CD14-positive monocyte (primary cell): ENCODE results near the gene SLC32A1. TPM values are rescaled to one million over a fixed set of nuclear protein-coding genes. Genes with fewer than 3 reads are reported as not detected.

ENCODE experiments used
- DNase-seq, 3 donors: peaks; one replicate each; pipeline ENCODE4 v3.0.0-alpha.2; 2011 to 2022
- H2AFZ ChIP-seq: 2 replicates; pipeline ENCODE4 v1.6.0; 2012; ENCODE audit warnings: mild to moderate bottlenecking, low read depth, low read length, inconsistent platforms; ENCODE audit not compliant: insufficient read depth, poor library complexity, severe bottlenecking
- H3K27ac ChIP-seq, 2 donors: 1 replicate in 1 of 2; 2 replicates in 1 of 2; pipeline ENCODE4 v1.5.1; 2012 to 2013; ENCODE audit warnings: low read length in 2 of 2, control low read depth in 1 of 2, inconsistent platforms in 1 of 2, low read depth in 1 of 2, mild to moderate bottlenecking in 1 of 2
- H3K27me3 ChIP-seq, 2 donors: one replicate each; pipeline versions ENCODE4 v1.6.0 to v1.6.1; 2011 to 2013; ENCODE audit warnings: low read length in 2 of 2; ENCODE audit not compliant: control insufficient read depth in 2 of 2, insufficient read depth in 2 of 2
- H3K36me3 ChIP-seq, 2 donors: replicated peaks in 1 of 2; 1 replicate in 1 of 2; 2 replicates in 1 of 2; pipeline versions ENCODE4 v1.5.1 to v1.6.1; 2012 to 2013; ENCODE audit warnings: low read length in 2 of 2, control low read depth in 1 of 2, inconsistent platforms in 1 of 2, mild to moderate bottlenecking in 1 of 2; ENCODE audit not compliant: insufficient read depth in 2 of 2, control insufficient read depth in 1 of 2
- H3K4me1 ChIP-seq, 2 donors: 1 replicate in 1 of 2; 2 replicates in 1 of 2; pipeline versions ENCODE4 v1.5.1 to v1.6.1; 2012 to 2013; ENCODE audit warnings: low read length in 2 of 2, control low read depth in 1 of 2, inconsistent platforms in 1 of 2, mild to moderate bottlenecking in 1 of 2, moderate library complexity in 1 of 2; ENCODE audit not compliant: insufficient read depth in 2 of 2, control insufficient read depth in 1 of 2
- H3K4me2 ChIP-seq: replicated peaks from 2 replicates; pipeline ENCODE3; 2012; ENCODE audit warnings: low read length, moderate library complexity, mild to moderate bottlenecking; ENCODE audit not compliant: poor library complexity, severe bottlenecking; ENCODE audit errors: extremely low read depth
- H3K4me3 ChIP-seq, 3 experiments: fragments of 200-600 bp in 1 of 3; sonication (generic) in 1 of 3; replicated peaks in 1 of 3; 1 replicate in 2 of 3; 2 replicates in 1 of 3; pipeline ENCODE4 v1.5.1; 2011 to 2013; ENCODE audit warnings: low read length in 3 of 3, mild to moderate bottlenecking in 3 of 3, control low read depth in 2 of 3, low read depth in 2 of 3, inconsistent platforms in 1 of 3, moderate library complexity in 1 of 3
- H3K79me2 ChIP-seq: 2 replicates; pipeline ENCODE4 v1.6.0; 2012; ENCODE audit warnings: mild to moderate bottlenecking, control low read depth, inconsistent platforms, low read length, moderate library complexity; ENCODE audit not compliant: insufficient read depth
- H3K9ac ChIP-seq: 2 replicates; pipeline ENCODE4 v1.6.0; 2017; ENCODE audit warnings: low read length, mild to moderate bottlenecking; ENCODE audit not compliant: insufficient read depth, poor library complexity, severe bottlenecking
- H3K9me3 ChIP-seq, 2 donors: replicated peaks in 1 of 2; 1 replicate in 1 of 2; 2 replicates in 1 of 2; pipeline versions ENCODE4 v1.5.1 to v1.6.1; 2012 to 2013; ENCODE audit warnings: low read length in 2 of 2, control low read depth in 1 of 2; ENCODE audit not compliant: control insufficient read depth in 1 of 2, insufficient read depth in 1 of 2
- H4K20me1 ChIP-seq: 2 replicates; pipeline ENCODE4 v1.6.0; 2012; ENCODE audit warnings: mild to moderate bottlenecking, low read length, control low read depth, moderate library complexity; ENCODE audit not compliant: insufficient read depth
- H3K27ac Mint-ChIP-seq, 7 donors: one replicate each; pipeline ENCODE4 v1.8.0; 2020; ENCODE audit warnings: mild to moderate bottlenecking in 7 of 7, mixed read lengths in 7 of 7, moderate library complexity in 6 of 7, inconsistent platforms in 2 of 7
- H3K27me3 Mint-ChIP-seq, 3 donors: one replicate each; pipeline ENCODE4 v1.8.0; 2021 to 2022; ENCODE audit warnings: low read depth in 3 of 3, mild to moderate bottlenecking in 3 of 3, mixed read lengths in 3 of 3, moderate library complexity in 3 of 3, inconsistent platforms in 1 of 3
- H3K36me3 Mint-ChIP-seq, 2 donors: one replicate each; pipeline ENCODE4 v1.8.0; 2020; ENCODE audit warnings: mixed read lengths in 2 of 2, inconsistent platforms in 1 of 2, mild to moderate bottlenecking in 1 of 2
- H3K4me1 Mint-ChIP-seq: one replicate; pipeline ENCODE4 v1.8.0; 2020; ENCODE audit warnings: mild to moderate bottlenecking, mixed read lengths
- H3K4me3 Mint-ChIP-seq, 2 donors: one replicate each; pipeline ENCODE4 v1.8.0; 2020; ENCODE audit warnings: mild to moderate bottlenecking in 2 of 2, mixed read lengths in 2 of 2, moderate library complexity in 1 of 2
- H3K9me3 Mint-ChIP-seq, 7 donors: one replicate each; pipeline ENCODE4 v1.8.0; 2020 to 2022; ENCODE audit warnings: mixed read lengths in 7 of 7, mild to moderate bottlenecking in 6 of 7, moderate library complexity in 6 of 7, inconsistent platforms in 2 of 7
- WGBS: methylation state at CpG from one replicate; pipeline ENCODE4 v1.1.5; 2013; ENCODE audit warnings: missing lambda C conversion rate; ENCODE audit not compliant: insufficient coverage; 5-methylcytosine and 5-hydroxymethylcytosine counted together
- intact Hi-C, 2 donors: fragments of 100-400 bp; cut with micrococcal nuclease; formaldehyde crosslinking; loops; one replicate each; pipeline versions ENCODE4 v1.15.0 to v1.15.1; 2023
- polyA plus RNA-seq, 3 donors: library from polyadenylated mRNA; depleted of rRNA in 1 of 3; unstranded in 2 of 3; stranded (reverse) in 1 of 3; fragments of 300-500 nt in 2 of 3; fragments of >200 nt in 1 of 3; fragmentation: Illumina TruSeq in 2 of 3; gene quantifications; 1 replicate in 2 of 3; 2 replicates in 1 of 3; pipeline ENCODE4 v1.2.3, GENCODE V29; 2012 to 2021
- TF ChIP-seq, protein P1 (sequence below): fragments of 200-600 bp; IDR thresholded peaks from one replicate; pipeline ENCODE4 v1.8.0; 2022; ENCODE audit warnings: antibody characterized with exemption, mild to moderate bottlenecking

Gene SLC32A1
- polyA plus RNA-seq, 3 donors = not detected

DNA sequence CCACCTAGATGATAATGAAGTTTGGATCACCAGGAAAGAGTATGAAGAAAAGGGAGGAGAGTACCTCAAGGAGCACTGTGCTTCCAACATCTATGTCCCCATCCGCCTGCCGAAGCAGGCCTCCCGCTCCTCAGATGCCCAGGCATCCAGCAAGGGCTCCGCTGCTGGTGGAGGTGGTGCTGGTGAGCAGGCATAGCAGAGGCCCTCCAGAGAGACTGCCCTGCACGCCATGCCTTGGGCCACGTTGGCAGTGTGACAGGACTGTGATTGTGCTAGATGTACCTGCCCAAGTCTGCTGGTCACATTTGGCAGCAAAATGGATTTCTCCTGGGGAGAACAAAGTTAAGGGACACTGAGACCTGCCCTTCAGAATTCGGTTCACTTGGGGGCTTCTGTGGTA is 47.3 kb downstream of the SLC32A1 start:
- peaks cover 82 to 97% of the 10 kb centered on the region in 2 donors for H3K36me3 Mint-ChIP-seq
- TF ChIP-seq, protein P1, sequence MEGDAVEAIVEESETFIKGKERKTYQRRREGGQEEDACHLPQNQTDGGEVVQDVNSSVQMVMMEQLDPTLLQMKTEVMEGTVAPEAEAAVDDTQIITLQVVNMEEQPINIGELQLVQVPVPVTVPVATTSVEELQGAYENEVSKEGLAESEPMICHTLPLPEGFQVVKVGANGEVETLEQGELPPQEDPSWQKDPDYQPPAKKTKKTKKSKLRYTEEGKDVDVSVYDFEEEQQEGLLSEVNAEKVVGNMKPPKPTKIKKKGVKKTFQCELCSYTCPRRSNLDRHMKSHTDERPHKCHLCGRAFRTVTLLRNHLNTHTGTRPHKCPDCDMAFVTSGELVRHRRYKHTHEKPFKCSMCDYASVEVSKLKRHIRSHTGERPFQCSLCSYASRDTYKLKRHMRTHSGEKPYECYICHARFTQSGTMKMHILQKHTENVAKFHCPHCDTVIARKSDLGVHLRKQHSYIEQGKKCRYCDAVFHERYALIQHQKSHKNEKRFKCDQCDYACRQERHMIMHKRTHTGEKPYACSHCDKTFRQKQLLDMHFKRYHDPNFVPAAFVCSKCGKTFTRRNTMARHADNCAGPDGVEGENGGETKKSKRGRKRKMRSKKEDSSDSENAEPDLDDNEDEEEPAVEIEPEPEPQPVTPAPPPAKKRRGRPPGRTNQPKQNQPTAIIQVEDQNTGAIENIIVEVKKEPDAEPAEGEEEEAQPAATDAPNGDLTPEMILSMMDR = no peak
- no peak overlapping the region for H3K27ac Mint-ChIP-seq

GRCh38 chr20:38774167-38774566 is 49.9 kb downstream of the SLC32A1 start:
- Histone ChIP-seq H3K27ac (no peak overlapping the region), H3K4me1 (no peaks in the 10 kb centered on the region), H3K9ac (no peak overlapping the region), H3K79me2 (no peaks in the 10 kb centered on the region), H3K27me3 (no peaks in the 10 kb centered on the region), H2AFZ (no peak overlapping the region), H3K9me3 (peaks cover 2 to 5% of the 10 kb centered on the region in 2 donors), H3K4me3 (no peak overlapping the region), H4K20me1 (no peaks in the 10 kb centered on the region), H3K4me2 (no peak overlapping the region), H3K36me3 (peaks cover 47 to 70% of the 10 kb centered on the region in 2 donors)
- no CpG with 5 or more reads among the region's 2 CpGs for whole genome bisulfite sequencing
- Mint-ChIP-seq H3K4me3 (no peak overlapping the region), H3K9me3 (peaks cover 0 to 17% (median 8%) of the 10 kb centered on the region in 7 donors), H3K36me3 (peaks cover 62 to 79% of the 10 kb centered on the region in 2 donors), H3K4me1 (no peaks in the 10 kb centered on the region), H3K27me3 (peaks cover 0 to 2% (median 1%) of the 10 kb centered on the region in 3 donors), H3K27ac (no peak overlapping the region)
- TF ChIP-seq, protein P1 = no peak
- DNase-seq = no peak
- intact Hi-C loops = no loop called here

More for the DNA sequence above, 47.3 kb downstream of the SLC32A1 start:
- peaks cover 70 to 94% of the 10 kb centered on the region in 2 donors for H3K36me3 ChIP-seq
- H2AFZ ChIP-seq = no peak overlapping the region
- no peaks in the 10 kb centered on the region for H4K20me1 ChIP-seq
- H3K27ac ChIP-seq = no peak overlapping the region
- Mint-ChIP-seq H3K4me3 (no peak overlapping the region), H3K27me3 (peaks cover 0 to 2% (median 1%) of the 10 kb centered on the region in 3 donors), H3K9me3 (peaks cover 0 to 17% (median 8%) of the 10 kb centered on the region in 7 donors), H3K4me1 (no peaks in the 10 kb centered on the region)
- no peaks in the 10 kb centered on the region for H3K4me1 ChIP-seq
- peaks cover 2 to 5% of the 10 kb centered on the region in 2 donors for H3K9me3 ChIP-seq
- H3K4me2 ChIP-seq = no peak overlapping the region
- no peaks in the 10 kb centered on the region for H3K27me3 ChIP-seq
- no peaks in the 10 kb centered on the region for H3K79me2 ChIP-seq
- 91% methylated on average over 6 of the region's 7 CpGs for WGBS
- no peak overlapping the region for H3K4me3 ChIP-seq
- no peak for DNase-seq
- H3K9ac ChIP-seq = no peak overlapping the region
- intact Hi-C loops = no loop called here
